Measurements from ENCODE around the gene MRPL21.

Gene MRPL21

DNA sequence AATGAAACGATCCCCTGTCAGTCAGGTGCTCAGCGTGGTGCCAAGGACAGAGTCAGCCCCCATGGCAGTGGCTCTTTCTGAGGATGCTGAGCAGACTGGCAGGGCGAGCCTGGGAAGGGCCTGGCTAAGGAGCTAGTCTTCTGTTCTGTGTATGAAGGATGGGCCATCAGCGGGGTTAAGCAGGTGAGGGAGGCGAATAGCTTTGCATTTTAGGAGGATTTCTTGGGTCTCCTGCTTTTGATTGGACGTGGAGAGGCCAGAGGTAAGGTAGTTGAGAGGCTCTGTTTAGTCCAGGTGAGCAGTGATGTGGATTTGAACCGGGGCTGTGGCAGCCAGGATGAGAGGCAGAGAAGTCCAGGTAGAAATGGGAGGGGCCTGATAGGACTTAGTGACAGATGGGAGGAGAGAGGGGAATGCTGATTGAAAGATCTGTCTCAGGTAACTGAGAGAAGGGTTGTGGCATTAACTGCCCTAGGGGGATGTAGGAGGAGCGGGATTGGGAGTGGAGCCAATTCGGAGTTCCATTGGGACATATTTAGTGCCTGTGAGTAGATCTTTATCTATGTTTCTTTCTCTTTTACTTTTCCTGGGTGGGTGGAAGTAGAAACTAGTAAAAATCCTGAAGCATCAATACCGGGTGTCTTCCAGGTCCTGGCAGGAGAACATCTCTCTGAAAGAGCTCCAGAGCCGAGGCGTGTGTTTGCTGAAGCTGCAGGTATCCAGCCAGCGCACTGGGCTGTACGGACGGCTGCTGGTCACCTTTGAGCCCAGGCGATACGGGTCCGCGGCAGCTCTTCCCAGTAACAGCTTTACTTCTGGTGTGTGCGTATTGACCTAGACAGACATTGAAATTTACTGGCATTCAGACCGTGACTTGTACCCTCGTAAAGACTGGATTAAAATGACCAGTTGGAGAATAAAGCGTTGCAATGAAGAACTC lies 2.1 kb upstream of the MRPL21 start:
- intact Hi-C loops (cut with DNase I; ENCODE audit: low total_unique reads) = loop anchor here (10.0 kb wide), 1 partner anchor 179 kb away; no protein-coding TSS in a partner anchor
- no peaks in the 10 kb centered on the region for H3K27me3 ChIP-seq
- no peak for DNase-seq
- TF ChIP-seq, protein P1, sequence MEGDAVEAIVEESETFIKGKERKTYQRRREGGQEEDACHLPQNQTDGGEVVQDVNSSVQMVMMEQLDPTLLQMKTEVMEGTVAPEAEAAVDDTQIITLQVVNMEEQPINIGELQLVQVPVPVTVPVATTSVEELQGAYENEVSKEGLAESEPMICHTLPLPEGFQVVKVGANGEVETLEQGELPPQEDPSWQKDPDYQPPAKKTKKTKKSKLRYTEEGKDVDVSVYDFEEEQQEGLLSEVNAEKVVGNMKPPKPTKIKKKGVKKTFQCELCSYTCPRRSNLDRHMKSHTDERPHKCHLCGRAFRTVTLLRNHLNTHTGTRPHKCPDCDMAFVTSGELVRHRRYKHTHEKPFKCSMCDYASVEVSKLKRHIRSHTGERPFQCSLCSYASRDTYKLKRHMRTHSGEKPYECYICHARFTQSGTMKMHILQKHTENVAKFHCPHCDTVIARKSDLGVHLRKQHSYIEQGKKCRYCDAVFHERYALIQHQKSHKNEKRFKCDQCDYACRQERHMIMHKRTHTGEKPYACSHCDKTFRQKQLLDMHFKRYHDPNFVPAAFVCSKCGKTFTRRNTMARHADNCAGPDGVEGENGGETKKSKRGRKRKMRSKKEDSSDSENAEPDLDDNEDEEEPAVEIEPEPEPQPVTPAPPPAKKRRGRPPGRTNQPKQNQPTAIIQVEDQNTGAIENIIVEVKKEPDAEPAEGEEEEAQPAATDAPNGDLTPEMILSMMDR (IDR thresholded peaks at IDR 0.05) = no peak
- H3K4me3 ChIP-seq = peak overlapping the region; percentile 64 to 88
- H3K27ac ChIP-seq = peak overlapping the region in 1 of 2 donors; percentile 79
- H3K9me3 ChIP-seq = no peaks in the 10 kb centered on the region
- H3K36me3 ChIP-seq = peaks cover 35 to 47% (median 38%) of the 10 kb centered on the region in 3 donors
- H3K4me1 ChIP-seq = peaks cover 0 to 37% (median 27%) of the 10 kb centered on the region in 4 donors

DNA sequence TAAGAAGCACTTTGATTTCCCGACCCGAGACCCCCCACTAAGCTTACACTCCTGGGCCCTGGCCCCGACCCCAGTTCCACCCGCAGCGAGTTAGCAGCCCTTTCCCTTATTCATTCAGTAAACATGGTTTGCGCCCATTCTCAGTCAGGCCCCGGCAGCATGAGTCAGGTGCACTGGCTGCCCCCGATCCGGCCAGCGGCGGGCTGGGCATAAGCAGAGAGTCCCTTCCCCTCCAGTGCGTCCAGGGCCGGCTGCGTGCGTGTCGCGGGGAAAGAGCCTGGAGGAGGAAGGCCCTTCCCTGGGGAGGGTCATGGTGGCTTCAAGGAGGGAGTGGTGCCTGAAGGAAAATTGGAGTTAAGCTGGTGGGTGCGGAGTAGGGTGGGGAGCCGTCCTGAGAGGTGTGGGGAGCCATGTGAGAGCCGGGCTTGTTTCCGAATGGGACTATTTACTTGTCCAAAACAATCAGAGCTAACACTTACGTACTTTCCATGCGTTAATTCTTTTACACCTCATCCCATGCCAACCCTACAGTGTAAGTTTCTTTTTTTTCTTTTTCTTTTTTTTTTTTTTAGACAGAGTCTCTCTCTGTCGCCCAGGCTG lies 716 bp upstream of the MRPL21 start:
- peak; percentile 41 to 76 for DNase-seq
- Histone ChIP-seq H3K9me3 (no peaks in the 10 kb centered on the region), H3K36me3 (peaks cover 31 to 45% (median 31%) of the 10 kb centered on the region in 3 donors), H3K4me1 (peaks cover 0 to 37% (median 27%) of the 10 kb centered on the region in 4 donors), H3K4me3 (peak overlapping the region; percentile 64 to 88), H3K27me3 (no peaks in the 10 kb centered on the region), H3K27ac (peak overlapping the region; percentile 79 to 89)
- TF ChIP-seq, protein P1 (IDR thresholded peaks at IDR 0.05) = no peak
- intact Hi-C loops (cut with DNase I; ENCODE audit: low total_unique reads) = loop anchor here (10.0 kb wide), 1 partner anchor 180 kb away; no protein-coding TSS in a partner anchor

DNA sequence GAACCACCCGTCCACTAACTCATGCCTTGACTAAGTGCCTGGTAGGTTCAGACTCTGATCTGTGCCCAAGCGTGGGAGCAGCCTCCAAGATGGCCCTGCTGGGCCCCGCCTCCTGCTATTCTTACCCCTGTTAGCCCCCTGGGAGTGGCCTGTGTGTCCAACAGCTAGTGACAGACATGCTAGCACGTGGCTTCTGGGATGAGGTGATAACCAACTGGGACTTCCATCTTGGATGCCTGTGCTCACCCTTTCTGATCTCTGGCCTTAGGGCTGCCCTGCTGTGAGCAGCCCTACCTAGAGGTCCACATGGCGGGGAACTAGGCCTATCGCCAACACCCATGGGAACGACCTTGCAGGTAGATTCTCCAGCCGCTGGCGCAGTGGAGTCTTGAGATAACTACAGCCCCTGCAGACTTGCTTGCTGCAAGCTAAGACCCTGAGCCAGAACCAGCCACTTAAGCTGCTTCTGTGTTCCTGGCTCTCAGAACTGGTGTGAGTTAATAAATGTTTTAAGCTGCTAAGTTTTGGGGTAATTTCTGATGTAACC lies 2.7 kb downstream of the MRPL21 start:
- Histone ChIP-seq H3K4me1 (peaks cover 0 to 33% (median 25%) of the 10 kb centered on the region in 4 donors), H3K27ac (no peak overlapping the region), H3K36me3 (peaks cover 35 to 50% (median 39%) of the 10 kb centered on the region in 3 donors), H3K9me3 (no peaks in the 10 kb centered on the region), H3K4me3 (no peak overlapping the region), H3K27me3 (no peaks in the 10 kb centered on the region)
- DNase-seq = no peak
- intact Hi-C loops (cut with DNase I; ENCODE audit: low total_unique reads) = loop anchor here (10.0 kb wide), 1 partner anchor 184 kb away; no protein-coding TSS in a partner anchor
- TF ChIP-seq, protein P1 (IDR thresholded peaks at IDR 0.05) = no peak

DNA sequence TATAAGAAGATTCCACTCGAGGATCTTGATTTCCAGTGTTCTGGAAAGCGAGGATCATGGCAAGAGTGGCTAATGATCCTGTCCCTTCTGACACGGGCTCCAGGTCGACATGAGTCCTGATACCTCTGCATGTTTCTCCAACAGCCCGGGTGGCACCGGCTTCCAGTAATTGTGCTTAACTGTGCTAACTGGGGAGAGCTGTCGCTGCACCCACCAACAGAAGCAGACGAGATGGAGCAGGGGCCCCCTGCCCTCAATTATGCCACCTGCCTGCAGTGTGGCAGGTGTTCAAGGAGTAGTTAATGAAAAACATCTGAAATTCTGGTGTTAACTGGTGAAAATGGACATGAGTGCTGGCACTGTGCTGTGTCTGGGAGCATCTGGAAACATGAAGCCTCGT lies 6.2 kb downstream of the MRPL21 start:
- no peak for DNase-seq
- Histone ChIP-seq H3K36me3 (peaks cover 68 to 85% (median 73%) of the 10 kb centered on the region in 3 donors), H3K27me3 (no peaks in the 10 kb centered on the region), H3K9me3 (no peaks in the 10 kb centered on the region), H3K4me1 (peaks cover 0 to 11% (median 6%) of the 10 kb centered on the region in 4 donors), H3K27ac (no peak overlapping the region), H3K4me3 (no peak overlapping the region)
- TF ChIP-seq, protein P1 (IDR thresholded peaks at IDR 0.05) = no peak
- intact Hi-C loops (cut with DNase I; ENCODE audit: low total_unique reads) = no loop called here

DNA sequence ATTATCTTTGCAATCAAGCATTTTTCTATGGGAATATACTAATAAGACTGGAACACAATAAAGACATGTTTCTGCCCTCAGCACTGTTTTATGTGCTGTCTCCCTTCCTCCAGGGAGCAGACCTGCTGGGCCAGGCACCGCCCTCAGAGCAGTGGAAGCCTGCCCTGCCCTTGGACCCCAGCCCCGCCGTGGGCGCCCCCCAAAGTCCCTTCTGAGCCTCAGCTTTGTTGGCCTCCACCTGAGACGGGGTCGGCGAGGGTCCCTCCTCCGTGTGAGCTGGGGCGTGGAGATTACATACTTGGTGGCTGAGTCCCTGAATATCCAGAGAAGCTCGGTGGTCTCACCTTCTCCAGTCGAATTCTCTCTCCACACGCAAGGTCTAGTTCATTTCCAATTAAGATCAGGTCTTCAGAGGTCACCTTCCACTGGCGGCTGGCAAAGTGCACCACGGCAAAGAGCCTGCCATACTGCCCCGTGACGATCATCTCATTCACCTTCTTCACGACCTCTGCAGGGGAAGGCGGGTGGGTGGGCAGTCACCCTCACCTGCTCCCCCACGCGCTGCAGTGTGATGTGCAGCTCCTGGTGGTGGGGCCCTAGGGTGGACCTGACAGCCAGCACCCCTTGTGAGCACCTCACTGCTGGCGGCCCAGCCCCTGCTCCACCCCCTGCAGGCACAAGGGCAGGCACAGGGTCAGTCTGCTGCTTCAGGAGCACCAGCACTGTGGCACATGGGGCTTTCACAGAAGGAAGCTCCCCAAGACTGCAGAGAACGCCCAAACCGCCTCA lies 7.3 kb downstream of the MRPL21 start:
- no peak overlapping the region for H3K27ac ChIP-seq
- intact Hi-C loops (cut with DNase I; ENCODE audit: low total_unique reads) = no loop called here
- H3K36me3 ChIP-seq = peaks cover 69 to 92% (median 74%) of the 10 kb centered on the region in 3 donors
- no peak for DNase-seq
- H3K27me3 ChIP-seq = no peaks in the 10 kb centered on the region
- no peak overlapping the region for H3K4me3 ChIP-seq
- peaks cover 3 to 9% (median 7%) of the 10 kb centered on the region in 4 donors for H3K4me1 ChIP-seq
- no peaks in the 10 kb centered on the region for H3K9me3 ChIP-seq
- TF ChIP-seq, protein P1 (IDR thresholded peaks at IDR 0.05) = no peak

Measured in tibial artery (tissue), 4 donors.